Vagina (tissue), 2 donors: ENCODE measurements around the gene SERTAD2. TPM values are rescaled to one million over a fixed set of nuclear protein-coding genes. Genes with fewer than 3 reads are reported as not detected.

Experiments used
- DNase-seq, 2 donors: peaks; one replicate each; pipeline ENCODE4 v3.0.0-alpha.2; 2017; ENCODE audit errors: extremely low spot score in 2 of 2
- H3K27ac ChIP-seq: fragments of 200-600 bp; sonication (generic); one replicate; pipeline ENCODE4 v1.5.1; 2019
- H3K27me3 ChIP-seq: fragments of 200-600 bp; sonication (generic); one replicate; pipeline ENCODE4 v1.5.1; 2019
- H3K36me3 ChIP-seq, 2 donors: fragments of 200-600 bp; sonication (generic); one replicate each; pipeline ENCODE4 v1.5.1; 2017 to 2019
- H3K4me1 ChIP-seq: fragments of 200-600 bp; sonication (generic); one replicate; pipeline ENCODE4 v1.5.1; 2019
- H3K4me3 ChIP-seq, 2 donors: fragments of 200-600 bp; sonication (generic); 1 replicate in 1 of 2; 2 replicates in 1 of 2; pipeline ENCODE4 v1.5.1; 2016 to 2019
- H3K9me3 ChIP-seq: fragments of 200-600 bp; sonication (generic); one replicate; pipeline ENCODE4 v1.5.1; 2019
- CTCF ChIP-seq, 3 experiments: fragments of 450-650 bp in 2 of 3; fragments of 200-600 bp in 1 of 3; sonication (generic) in 1 of 3; IDR thresholded peaks; one replicate each; pipeline ENCODE4 v1.5.1; 2017 to 2019; ENCODE audit warnings: antibody characterized with exemption in 3 of 3, mild to moderate bottlenecking in 2 of 3, moderate library complexity in 2 of 3
- POLR2A ChIP-seq, 2 donors: fragments of 450-650 bp; IDR thresholded peaks; one replicate each; pipeline ENCODE4 v1.6.1; 2017; ENCODE audit warnings: antibody characterized with exemption in 2 of 2, mild to moderate bottlenecking in 2 of 2, moderate library complexity in 2 of 2
- POLR2AphosphoS5 ChIP-seq, 2 donors: sonication (generic); formaldehyde crosslinking; IDR thresholded peaks; one replicate each; pipeline ENCODE4 v1.9.0; 2017; ENCODE audit warnings: antibody characterized with exemption in 2 of 2, mild to moderate bottlenecking in 2 of 2, low read depth in 1 of 2; ENCODE audit not compliant: insufficient read depth in 1 of 2
- intact Hi-C: fragments of 100-400 bp; cut with DNase I; formaldehyde crosslinking; loops from one replicate; pipeline ENCODE4 v1.15.1; 2023
- total RNA-seq: library from RNA; depleted of rRNA; stranded (reverse); fragments of >200 nt; gene quantifications from one replicate; pipeline ENCODE4 v1.2.3, GENCODE V29; 2016

SERTAD2 gene
- total RNA-seq, 1 donor from 2014 or later, result 19.2 TPM

- TF ChIP-seq POLR2AphosphoS5 (IDR thresholded peaks at IDR 0.05; ENCODE audit: insufficient read depth in 1 of 2, low read depth in 1 of 2), result no peak
- no peak for TF ChIP-seq CTCF (IDR thresholded peaks at IDR 0.05)
- no peak for TF ChIP-seq POLR2A (IDR thresholded peaks at IDR 0.05)
- H3K9me3 ChIP-seq, result no peaks in the 10 kb centered on the region
- peaks cover 14% of the 10 kb centered on the region for H3K4me1 ChIP-seq
- H3K4me3 ChIP-seq, result no peak overlapping the region
- H3K27ac ChIP-seq, result no peak overlapping the region
- intact Hi-C loops, result no loop called here
- no peaks in the 10 kb centered on the region for H3K36me3 ChIP-seq
- H3K27me3 ChIP-seq, result no peaks in the 10 kb centered on the region
- DNase-seq, result no peak
These were observed 16.3 kb upstream of the SERTAD2 start for GRCh38 chr2:64670047-64670446.

DNA sequence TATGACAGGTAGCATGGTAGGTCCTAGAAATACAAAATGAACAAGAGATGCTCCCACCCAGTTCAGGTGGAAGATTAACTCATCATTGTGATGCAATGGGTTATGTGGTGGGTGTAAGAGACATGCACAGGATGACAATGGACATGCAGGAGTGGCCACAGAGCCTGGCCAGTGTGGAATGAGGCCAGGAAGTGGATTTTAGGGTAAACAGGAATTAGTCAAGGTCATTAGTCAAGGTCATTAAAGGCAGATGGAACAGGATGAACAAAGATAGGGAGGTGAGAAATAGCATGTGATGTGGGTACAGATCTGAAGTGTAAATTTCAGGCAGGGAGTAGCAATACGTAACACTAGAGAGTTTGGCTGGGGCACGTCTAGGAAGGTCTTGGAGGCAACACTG lies 15.6 kb upstream of the SERTAD2 start:
- Histone ChIP-seq H3K9me3 (no peaks in the 10 kb centered on the region), H3K4me1 (peaks cover 14% of the 10 kb centered on the region), H3K27me3 (no peaks in the 10 kb centered on the region), H3K36me3 (no peaks in the 10 kb centered on the region), H3K27ac (no peak overlapping the region), H3K4me3 (no peak overlapping the region)
- intact Hi-C loops, result no loop called here
- no peak for TF ChIP-seq POLR2AphosphoS5 (IDR thresholded peaks at IDR 0.05; ENCODE audit: insufficient read depth in 1 of 2, low read depth in 1 of 2)
- no peak for DNase-seq

DNA sequence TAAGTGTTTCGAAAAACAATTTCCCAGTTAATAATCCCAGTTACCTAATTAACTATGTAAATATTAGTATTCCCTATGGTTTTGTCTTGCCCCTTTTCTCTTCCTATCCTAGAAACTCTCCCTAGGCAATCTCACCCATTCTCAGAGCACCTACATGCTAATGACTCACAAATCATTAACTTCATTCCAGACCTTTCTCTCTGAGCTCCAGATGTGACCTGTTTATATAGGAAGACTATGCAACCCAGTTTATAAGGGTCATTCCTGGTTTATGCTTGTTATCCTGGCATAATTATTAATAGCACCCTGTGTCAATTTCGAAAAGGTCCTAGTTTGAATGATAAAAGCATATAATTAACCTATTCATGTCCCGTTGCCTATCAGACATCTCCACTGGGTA lies 14.8 kb upstream of the SERTAD2 start:
- Histone ChIP-seq H3K36me3 (no peaks in the 10 kb centered on the region), H3K4me1 (peaks cover 14% of the 10 kb centered on the region), H3K4me3 (no peak overlapping the region), H3K9me3 (no peaks in the 10 kb centered on the region), H3K27ac (no peak overlapping the region), H3K27me3 (no peaks in the 10 kb centered on the region)
- DNase-seq, result no peak
- TF ChIP-seq POLR2AphosphoS5 (IDR thresholded peaks at IDR 0.05; ENCODE audit: insufficient read depth in 1 of 2, low read depth in 1 of 2) (no peak), POLR2A (IDR thresholded peaks at IDR 0.05) (no peak), CTCF (IDR thresholded peaks at IDR 0.05) (no peak)
- intact Hi-C loops, result no loop called here

DNA sequence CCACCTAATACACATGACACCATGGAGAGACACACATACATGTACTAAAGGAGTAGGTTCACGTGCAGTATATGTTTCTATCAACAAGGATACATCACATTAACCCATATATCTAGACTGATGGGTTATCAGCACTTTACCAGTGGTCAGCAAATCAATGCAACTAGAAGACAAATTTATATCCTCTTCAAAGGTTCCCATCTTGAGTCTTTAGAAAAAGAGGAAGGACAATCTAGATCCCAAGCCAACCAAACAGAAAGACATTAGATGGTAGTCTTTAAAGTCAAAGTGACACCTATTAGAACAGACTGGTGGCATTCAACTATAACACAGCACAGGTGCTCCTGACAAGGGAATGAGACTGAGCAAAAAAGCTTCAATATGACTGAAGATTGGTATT lies 13.8 kb upstream of the SERTAD2 start:
- peaks cover 14% of the 10 kb centered on the region for H3K4me1 ChIP-seq
- no peak overlapping the region for H3K27ac ChIP-seq
- H3K4me3 ChIP-seq, result no peak overlapping the region
- H3K36me3 ChIP-seq, result no peaks in the 10 kb centered on the region
- intact Hi-C loops, result no loop called here
- TF ChIP-seq POLR2A (IDR thresholded peaks at IDR 0.05) (no peak), POLR2AphosphoS5 (IDR thresholded peaks at IDR 0.05; ENCODE audit: insufficient read depth in 1 of 2, low read depth in 1 of 2) (no peak), CTCF (IDR thresholded peaks at IDR 0.05) (no peak)
- no peaks in the 10 kb centered on the region for H3K9me3 ChIP-seq
- DNase-seq, result no peak
- H3K27me3 ChIP-seq, result no peaks in the 10 kb centered on the region

GRCh38 chr2:64666810-64667438 lies 13.2 kb upstream of the SERTAD2 start:
- intact Hi-C loops, result no loop called here
- Histone ChIP-seq H3K27me3 (no peaks in the 10 kb centered on the region), H3K9me3 (no peaks in the 10 kb centered on the region), H3K36me3 (no peaks in the 10 kb centered on the region), H3K4me3 (no peak overlapping the region), H3K4me1 (peaks cover 14% of the 10 kb centered on the region), H3K27ac (no peak overlapping the region)
- no peak for TF ChIP-seq CTCF (IDR thresholded peaks at IDR 0.05)
- TF ChIP-seq POLR2AphosphoS5 (IDR thresholded peaks at IDR 0.05; ENCODE audit: insufficient read depth in 1 of 2, low read depth in 1 of 2), result no peak
- no peak for TF ChIP-seq POLR2A (IDR thresholded peaks at IDR 0.05)
- no peak for DNase-seq
